Activated CD8-positive, alpha-beta memory T cell treated with anti-CD3 and anti-CD28 coated beads, Interleukin-2, amount 50 U/mL, for 24 hours (primary cell): ENCODE results near the gene AIFM1.
"Not testable (repeated sequence)": the region's sequence is repeated elsewhere in the genome, so short reads cannot be mapped to it uniquely, and the experiment has no call there.

Experiments used
- DNase-seq: peaks from one replicate; pipeline ENCODE4 v3.0.0-alpha.2; 2020; ENCODE audit errors: extremely low read depth

Gene AIFM1

GRCh38 chrX:130119312-130119898 lies 46.2 kb downstream of the AIFM1 start:
- DNase-seq, result no peak

GRCh38 chrX:130118441-130119311 lies 47.0 kb downstream of the AIFM1 start:
- DNase-seq, result no peak

GRCh38 chrX:130117166-130117565 lies 48.5 kb downstream of the AIFM1 start:
- no peak for DNase-seq

GRCh38 chrX:130115119-130115885 lies 50.3 kb downstream of the AIFM1 start:
- DNase-seq, result not testable (repeated sequence)

- no peak for DNase-seq
Measured at GRCh38 chrX:130114141-130114588, 51.5 kb downstream of the AIFM1 start.

- DNase-seq, result no peak
Measured at GRCh38 chrX:130111220-130112154, 54.2 kb downstream of the AIFM1 start.

GRCh38 chrX:130110379-130111219 lies 55.0 kb downstream of the AIFM1 start, which contains the start of gene ELF4:
TSS of gene ELF4 (minus strand) at chrX:130110497. CDS start at chrX:130081330, 29,167 bp downstream.
- no peak for DNase-seq

- DNase-seq, result no peak
Measured at GRCh38 chrX:130109429-130110378, 55.9 kb downstream of the AIFM1 start.

- DNase-seq, result no peak
Measured at GRCh38 chrX:130108647-130109428, 56.8 kb downstream of the AIFM1 start.

- DNase-seq, result no peak
Measured at GRCh38 chrX:130106071-130106470, 59.6 kb downstream of the AIFM1 start.

- no peak for DNase-seq
Measured at GRCh38 chrX:130105244-130105643, 60.4 kb downstream of the AIFM1 start.

GRCh38 chrX:130103605-130104004 lies 62.0 kb downstream of the AIFM1 start:
- DNase-seq, result no peak

GRCh38 chrX:130100180-130100579 lies 65.5 kb downstream of the AIFM1 start:
- DNase-seq, result no peak

- DNase-seq, result no peak
Measured at GRCh38 chrX:130098210-130098552, 67.5 kb downstream of the AIFM1 start.

GRCh38 chrX:130097507-130098209 lies 68.0 kb downstream of the AIFM1 start:
- DNase-seq, result no peak

GRCh38 chrX:130095249-130096030 lies 70.2 kb downstream of the AIFM1 start:
- no peak for DNase-seq

- no peak for DNase-seq
Measured at GRCh38 chrX:130094696-130095095, 70.9 kb downstream of the AIFM1 start.
